OCI-LY7 (cell line): Measurements from ENCODE around the gene BTBD9. TPM values are rescaled to one million over a fixed set of nuclear protein-coding genes. Genes with fewer than 3 reads are reported as not detected.
"Not testable (repeated sequence)": the region's sequence is repeated elsewhere in the genome, so short reads cannot be mapped to it uniquely, and the experiment has no call there.

Experiments
- BruUV-seq: library from RNA; stranded (reverse); fragments of 400-500 nt; replicated peaks from 2 replicates; lab custom pipeline; 2021; lab: Mats Ljungman, UMichigan
- CTCF ChIA-PET: fragments of 300-600 bp; sonication (Branson Sonifier 250); formaldehyde crosslinking; loops from one replicate; lab custom pipeline; 2022; ENCODE audit warnings: antibody characterized with exemption; ENCODE audit not compliant: unreplicated experiment; lab: Charles Lee
- POLR2A ChIA-PET: fragments of 300-600 bp; sonication (Branson Sonifier 250); formaldehyde crosslinking; loops from one replicate; lab custom pipeline; 2022; ENCODE audit warnings: antibody characterized with exemption; lab: Charles Lee
- DNase-seq: peaks from one replicate; pipeline ENCODE4 v3.0.0-alpha.2; 2015; ENCODE audit warnings: low spot score
- H2AFZ ChIP-seq: fragments of 200-600 bp; sonication (generic), shearing (Covaris generic); 2 replicates; pipeline ENCODE4 v1.6.1; 2014; ENCODE audit warnings: mild to moderate bottlenecking, antibody characterized with exemption, low read length, moderate library complexity
- H3K27ac ChIP-seq: fragments of 200-600 bp; sonication (generic); 2 replicates; pipeline ENCODE4 v1.5.1; 2014; ENCODE audit warnings: mixed run types, low read depth, mild to moderate bottlenecking, moderate library complexity, low read length, inconsistent platforms; ENCODE audit not compliant: poor library complexity, severe bottlenecking
- H3K36me3 ChIP-seq: fragments of 200-600 bp; sonication (generic); 2 replicates; pipeline ENCODE4 v1.6.1; 2014; ENCODE audit warnings: mild to moderate bottlenecking, antibody characterized with exemption, low read length, moderate library complexity, mixed read lengths; ENCODE audit not compliant: insufficient read depth
- H3K4me1 ChIP-seq: fragments of 200-600 bp; sonication (generic); 2 replicates; pipeline ENCODE4 v1.5.1; 2014; ENCODE audit warnings: mild to moderate bottlenecking, low read length; ENCODE audit not compliant: insufficient read depth, poor library complexity, severe bottlenecking
- H3K4me2 ChIP-seq: fragments of 200-600 bp; sonication (generic); 2 replicates; pipeline ENCODE4 v1.6.1; 2014; ENCODE audit warnings: mild to moderate bottlenecking, low read length
- H3K4me3 ChIP-seq: fragments of 200-600 bp; sonication (generic); 2 replicates; pipeline ENCODE4 v1.5.1; 2014; ENCODE audit warnings: mild to moderate bottlenecking, low read depth, low read length; ENCODE audit not compliant: poor library complexity, severe bottlenecking
- H3K79me2 ChIP-seq: fragments of 200-600 bp; sonication (generic); 2 replicates; pipeline ENCODE4 v1.6.1; 2016; ENCODE audit warnings: low read depth, mild to moderate bottlenecking, low read length, moderate library complexity, mixed read lengths; ENCODE audit not compliant: insufficient read depth
- H3K9me2 ChIP-seq: fragments of 200-600 bp; sonication (generic); 2 replicates; pipeline ENCODE4 v1.6.1; 2016; ENCODE audit warnings: mild to moderate bottlenecking, low read length, mixed read lengths; ENCODE audit not compliant: insufficient read depth
- H3K9me3 ChIP-seq: fragments of 200-600 bp; sonication (generic); 2 replicates; pipeline ENCODE4 v1.6.1; 2014; ENCODE audit warnings: mild to moderate bottlenecking, mixed run types, low read length, mixed read lengths
- H4K20me1 ChIP-seq: fragments of 200-600 bp; sonication (generic); 2 replicates; pipeline ENCODE4 v1.6.1; 2014; ENCODE audit warnings: mild to moderate bottlenecking, antibody characterized with exemption, low read length, moderate library complexity, mixed read lengths; ENCODE audit not compliant: insufficient read depth
- CTCF ChIP-seq: fragments of 200-600 bp; sonication (generic); conservative IDR thresholded peaks from 2 replicates; pipeline ENCODE4 v1.5.1; 2014; ENCODE audit warnings: mild to moderate bottlenecking, antibody characterized with exemption, low read length, moderate library complexity, mixed read lengths
- EZH2phosphoT487 ChIP-seq: fragments of 200-600 bp; sonication (generic); IDR thresholded peaks from 2 replicates; pipeline ENCODE4 v1.6.1; 2018; ENCODE audit warnings: low read depth, borderline replicate concordance, mild to moderate bottlenecking, mixed run types, antibody characterized with exemption, low read length, moderate library complexity, mixed read lengths
- intact Hi-C: fragments of 100-400 bp; cut with micrococcal nuclease; formaldehyde crosslinking; loops from one replicate; pipeline ENCODE4 v1.10.0; 2022; ENCODE audit not compliant: unreplicated experiment
- total RNA-seq, 2 experiments: library from RNA; depleted of rRNA in 1 of 2; stranded (reverse); fragments of >200 nt in 1 of 2; shearing (Covaris generic) in 1 of 2; gene quantifications; 2 replicates each; pipeline ENCODE4 v1.2.3, GENCODE V29; 2014 to 2022

The BTBD9 gene
- total RNA-seq, 2 experiments from 2014 or later = 5.9 to 7.3 TPM

- no peak for TF ChIP-seq EZH2phosphoT487
- no peak for TF ChIP-seq CTCF
- no peaks in the 10 kb centered on the region for H3K79me2 ChIP-seq
- H3K9me2 ChIP-seq = no peaks in the 10 kb centered on the region
- H3K4me3 ChIP-seq = no peak overlapping the region
- H3K27ac ChIP-seq = no peak overlapping the region
- no peak overlapping the region for H3K4me2 ChIP-seq
- no peak for DNase-seq
- no peaks in the 10 kb centered on the region for H3K4me1 ChIP-seq
- BruUV-seq = no TSS peak
- H3K9me3 ChIP-seq = no peaks in the 10 kb centered on the region
- POLR2A ChIA-PET = no interaction called here
- intact Hi-C loops = no loop called here
- no peak overlapping the region for H2AFZ ChIP-seq
- H3K36me3 ChIP-seq = no peaks in the 10 kb centered on the region
- H4K20me1 ChIP-seq = no peaks in the 10 kb centered on the region
- CTCF ChIA-PET = no interaction called here
Observed at GRCh38 chr6:38349221-38349620, 290.5 kb downstream of the BTBD9 start.

- no peak overlapping the region for H3K27ac ChIP-seq
- no peaks in the 10 kb centered on the region for H3K9me3 ChIP-seq
- DNase-seq = no peak
- H3K4me3 ChIP-seq = no peak overlapping the region
- intact Hi-C loops = no loop called here
- POLR2A ChIA-PET = no interaction called here
- no peaks in the 10 kb centered on the region for H3K9me2 ChIP-seq
- no peak overlapping the region for H2AFZ ChIP-seq
- no peaks in the 10 kb centered on the region for H3K4me1 ChIP-seq
- no peaks in the 10 kb centered on the region for H3K79me2 ChIP-seq
- CTCF ChIA-PET = no interaction called here
- no TSS peak for BruUV-seq
- no peaks in the 10 kb centered on the region for H3K36me3 ChIP-seq
- H4K20me1 ChIP-seq = no peaks in the 10 kb centered on the region
- no peak overlapping the region for H3K4me2 ChIP-seq
- TF ChIP-seq EZH2phosphoT487 (no peak), CTCF (no peak)
Observed at GRCh38 chr6:38348371-38348770, 291.4 kb downstream of the BTBD9 start.

GRCh38 chr6:38347829-38348228 is 291.9 kb downstream of the BTBD9 start:
- H3K9me3 ChIP-seq, H3K27ac ChIP-seq, H4K20me1 ChIP-seq, H3K4me2 ChIP-seq, H3K4me3 ChIP-seq, CTCF ChIA-PET, H3K79me2 ChIP-seq, DNase-seq, H3K9me2 ChIP-seq, POLR2A ChIA-PET, H3K36me3 ChIP-seq, H3K4me1 ChIP-seq, H2AFZ ChIP-seq, intact Hi-C loops, BruUV-seq: not testable (repeated sequence)
